Adrenal gland (tissue), 12 donors: Measurements from ENCODE around the gene ZNF438. TPM values are rescaled to one million over a fixed set of nuclear protein-coding genes. Genes with fewer than 3 reads are reported as not detected.
A peak's percentile ranks its signal among the peaks of the same experiment; 100 is the strongest.

Experiments
- DNase-seq, 7 donors: peaks; one replicate each; pipeline ENCODE4 v3.0.0-alpha.2; 2019 to 2020
- H3K27ac ChIP-seq, 5 donors: fragments of 200-600 bp; sonication (generic) in 4 of 5; 1 replicate in 3 of 5; 2 replicates in 2 of 5; pipeline versions ENCODE4 v1.5.1 to v1.8.0; 2016 to 2020; ENCODE audit warnings: mild to moderate bottlenecking in 1 of 5
- H3K27me3 ChIP-seq: fragments of 200-600 bp; 2 replicates; pipeline ENCODE4 v1.8.0; 2021
- H3K36me3 ChIP-seq, 2 donors: fragments of 200-600 bp; replicated peaks in 1 of 2; 1 replicate in 1 of 2; 2 replicates in 1 of 2; pipeline versions ENCODE4 v1.5.1 to v1.8.0; 2018 to 2022
- H3K4me1 ChIP-seq, 2 donors: fragments of 200-600 bp; replicated peaks in 1 of 2; 1 replicate in 1 of 2; 2 replicates in 1 of 2; pipeline versions ENCODE4 v1.5.1 to v1.8.0; 2018 to 2021
- H3K4me3 ChIP-seq, 4 donors: fragments of 200-600 bp; sonication (generic) in 3 of 4; one replicate each; pipeline ENCODE4 v1.5.1; 2016 to 2018
- H3K9me3 ChIP-seq, 3 donors: fragments of 200-600 bp; sonication (generic) in 1 of 3; replicated peaks in 1 of 3; 1 replicate in 2 of 3; 2 replicates in 1 of 3; pipeline versions ENCODE4 v1.5.1 to v1.8.0; 2016 to 2021
- POLR2A ChIP-seq, 2 donors: fragments of 450-650 bp; IDR thresholded peaks; one replicate each; pipeline ENCODE4 v1.6.1; 2017; ENCODE audit warnings: antibody characterized with exemption in 2 of 2, mild to moderate bottlenecking in 2 of 2, moderate library complexity in 1 of 2
- WGBS, 4 donors: extraction: QIAGEN DNeasy Blood & Tissue Kit in 2 of 4; methylation state at CpG; one replicate each; pipeline versions ENCODE4 v1.1.5 to v1.1.7; 2013 to 2017; 5-methylcytosine and 5-hydroxymethylcytosine counted together
- intact Hi-C, 2 donors: fragments of 100-400 bp; cut with DNase I; formaldehyde crosslinking; loops; one replicate each; pipeline versions ENCODE4 v1.14.1 to v1.15.0; 2022 to 2023
- polyA plus RNA-seq, 3 donors: library from polyadenylated mRNA; stranded (reverse); fragments of 200-250 nt in 2 of 3; fragments of 350-450 nt in 1 of 3; fragmentation: Illumina TruSeq in 1 of 3; extraction: RNeasy Lipid Tissue Mini Kit (QIAGEN cat#74804) in 1 of 3; gene quantifications; one replicate each; pipeline ENCODE4 v1.2.3, GENCODE V29; 2013 to 2014
- total RNA-seq, 9 donors: library from RNA; depleted of rRNA in 4 of 9; stranded (reverse); fragments of >200 nt in 4 of 9; fragments of 120-200 nt in 1 of 9; fragmentation: NEBNext Ultra II Directional in 1 of 9; extraction: Animal tissue kit (Norgen Biotek cat#: 25700) in 1 of 9; gene quantifications; one replicate each; pipeline versions ENCODE4 v1.1.0 to v1.2.4, GENCODE V29; 2013 to 2023
- TF ChIP-seq, protein P1 (sequence below), 6 experiments: fragments of 450-650 bp in 4 of 6; fragments of 200-600 bp in 2 of 6; sonication (generic) in 1 of 6; IDR thresholded peaks; 1 replicate in 5 of 6; 2 replicates in 1 of 6; pipeline versions ENCODE4 v1.5.1 to v1.8.0; 2016 to 2021; ENCODE audit warnings: antibody characterized with exemption in 6 of 6, mild to moderate bottlenecking in 2 of 6, moderate library complexity in 1 of 6
- donor health status: healthy with polysubstance abuse.
- donor health status: Bipolar disorder and iron deficiency.
- donor health status: DM: yes; HTN: yes; CAD: no.
- donor health status: DM: no; HTN: no; CAD: no.
- donor health status: DM: no; HTN: no; CAD: no.
- donor health status: DM: yes; HTN: yes; CAD: no.

The ZNF438 gene
- total and polyA plus RNA-seq, 12 donors, result 3.4 to 15.5 (median 5.7) TPM

DNA sequence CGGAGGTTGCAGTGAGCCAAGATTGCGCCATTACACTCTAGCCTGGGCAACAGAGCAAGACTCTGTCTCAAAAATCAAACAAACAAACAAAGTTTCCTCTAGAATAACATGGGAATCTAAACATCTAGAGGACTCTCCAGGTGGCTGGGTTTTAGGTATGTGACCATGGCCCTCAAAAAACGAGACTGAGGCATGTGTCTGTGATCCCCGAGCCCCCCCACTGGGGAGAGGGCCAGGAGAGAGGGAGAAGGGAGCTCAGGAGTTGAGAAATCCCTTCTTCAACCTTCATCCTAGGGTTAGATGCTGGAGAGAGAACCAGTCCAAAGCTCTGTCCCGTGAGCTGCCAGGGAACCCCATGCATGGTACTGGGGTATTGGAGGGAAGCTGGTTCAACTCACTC, 214.1 kb downstream of the ZNF438 start:
- TF ChIP-seq, protein P1, sequence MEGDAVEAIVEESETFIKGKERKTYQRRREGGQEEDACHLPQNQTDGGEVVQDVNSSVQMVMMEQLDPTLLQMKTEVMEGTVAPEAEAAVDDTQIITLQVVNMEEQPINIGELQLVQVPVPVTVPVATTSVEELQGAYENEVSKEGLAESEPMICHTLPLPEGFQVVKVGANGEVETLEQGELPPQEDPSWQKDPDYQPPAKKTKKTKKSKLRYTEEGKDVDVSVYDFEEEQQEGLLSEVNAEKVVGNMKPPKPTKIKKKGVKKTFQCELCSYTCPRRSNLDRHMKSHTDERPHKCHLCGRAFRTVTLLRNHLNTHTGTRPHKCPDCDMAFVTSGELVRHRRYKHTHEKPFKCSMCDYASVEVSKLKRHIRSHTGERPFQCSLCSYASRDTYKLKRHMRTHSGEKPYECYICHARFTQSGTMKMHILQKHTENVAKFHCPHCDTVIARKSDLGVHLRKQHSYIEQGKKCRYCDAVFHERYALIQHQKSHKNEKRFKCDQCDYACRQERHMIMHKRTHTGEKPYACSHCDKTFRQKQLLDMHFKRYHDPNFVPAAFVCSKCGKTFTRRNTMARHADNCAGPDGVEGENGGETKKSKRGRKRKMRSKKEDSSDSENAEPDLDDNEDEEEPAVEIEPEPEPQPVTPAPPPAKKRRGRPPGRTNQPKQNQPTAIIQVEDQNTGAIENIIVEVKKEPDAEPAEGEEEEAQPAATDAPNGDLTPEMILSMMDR (IDR thresholded peaks at IDR 0.05), result no peak
- no peak for TF ChIP-seq POLR2A (IDR thresholded peaks at IDR 0.05)
- intact Hi-C loops, result no loop called here
- WGBS, 4 donors, result 80 to 94% (median 86%) methylated on average over 4 to 5 of the region's 5 CpGs

DNA sequence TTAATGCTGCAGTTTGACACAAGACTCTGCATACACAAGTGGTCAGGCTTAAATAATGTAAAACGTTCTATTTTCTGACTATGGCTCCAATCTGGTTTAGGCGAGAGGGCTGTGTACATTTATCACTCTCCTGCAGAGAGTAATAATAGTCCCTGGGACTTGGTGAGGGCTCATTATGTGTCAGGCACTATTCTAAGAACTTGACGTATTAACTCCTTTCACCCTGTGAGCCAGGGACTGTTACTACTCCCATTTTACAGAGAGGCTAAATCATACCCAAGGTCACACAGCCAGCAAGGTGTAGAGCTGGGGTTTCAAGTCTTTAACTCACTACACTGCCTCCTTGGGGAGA, 214.9 kb downstream of the ZNF438 start:
- no peak for TF ChIP-seq POLR2A (IDR thresholded peaks at IDR 0.05)
- TF ChIP-seq, protein P1 (IDR thresholded peaks at IDR 0.05), result no peak
- no peak for DNase-seq
- Histone ChIP-seq H3K9me3 (no peaks in the 10 kb centered on the region), H3K27me3 (no peaks in the 10 kb centered on the region), H3K4me3 (no peak overlapping the region), H3K4me1 (peaks cover 13% of the 10 kb centered on the region in 2 donors), H3K36me3 (no peaks in the 10 kb centered on the region), H3K27ac (no peak overlapping the region)
- intact Hi-C loops, result no loop called here
- 84 to 92% (median 89%) methylated on average over 3 of the region's 3 CpGs for WGBS, 4 donors

More for the DNA sequence above, 214.1 kb downstream of the ZNF438 start:
- DNase-seq, result no peak
- no peaks in the 10 kb centered on the region for H3K27me3 ChIP-seq
- peak overlapping the region in 1 of 5 donors; percentile 35 for H3K27ac ChIP-seq
- H3K9me3 ChIP-seq, result no peaks in the 10 kb centered on the region
- no peaks in the 10 kb centered on the region for H3K36me3 ChIP-seq
- H3K4me3 ChIP-seq, result no peak overlapping the region
- peaks cover 5 to 6% of the 10 kb centered on the region in 2 donors for H3K4me1 ChIP-seq

DNA sequence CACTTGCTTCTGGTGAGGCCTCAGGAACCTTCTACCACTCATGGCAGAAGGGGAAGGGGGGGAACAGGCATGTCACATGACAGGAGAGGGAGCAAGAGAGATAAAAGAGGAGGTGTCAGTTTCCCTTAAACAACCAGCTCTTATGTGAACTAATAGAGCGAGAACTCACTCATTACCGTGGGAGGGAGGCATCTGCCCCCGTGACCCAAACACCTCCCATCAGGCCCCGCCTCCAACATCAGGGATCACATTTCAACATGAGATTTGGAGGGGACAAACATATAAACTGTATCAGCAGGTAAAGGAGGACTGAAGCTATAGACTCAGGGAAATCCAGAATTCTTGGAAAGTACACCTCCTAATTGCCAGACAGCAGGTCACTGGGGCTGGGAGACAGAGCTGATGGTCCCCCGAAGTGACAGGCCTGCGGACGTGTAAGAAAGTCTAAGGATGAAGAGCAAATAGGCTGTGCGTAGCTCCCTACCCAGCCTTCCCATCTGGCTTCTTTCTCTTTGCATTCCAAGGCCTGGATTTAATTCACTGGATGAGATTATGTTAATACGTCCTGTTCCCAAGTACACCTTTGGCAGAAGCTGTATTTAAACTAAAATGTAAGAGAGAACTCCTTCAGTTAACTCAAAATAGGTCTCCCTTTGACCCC, 215.4 kb downstream of the ZNF438 start:
- no peaks in the 10 kb centered on the region for H3K27me3 ChIP-seq
- H3K27ac ChIP-seq, result no peak overlapping the region
- no peaks in the 10 kb centered on the region for H3K36me3 ChIP-seq
- intact Hi-C loops, result no loop called here
- H3K4me3 ChIP-seq, result no peak overlapping the region
- no peaks in the 10 kb centered on the region for H3K9me3 ChIP-seq
- WGBS, 4 donors, result 76 to 84% (median 82%) methylated on average over 9 of the region's 9 CpGs
- TF ChIP-seq, protein P1 (IDR thresholded peaks at IDR 0.05), result no peak
- TF ChIP-seq POLR2A (IDR thresholded peaks at IDR 0.05), result no peak
- H3K4me1 ChIP-seq, result peaks cover 18% of the 10 kb centered on the region in 2 donors
- no peak for DNase-seq

DNA sequence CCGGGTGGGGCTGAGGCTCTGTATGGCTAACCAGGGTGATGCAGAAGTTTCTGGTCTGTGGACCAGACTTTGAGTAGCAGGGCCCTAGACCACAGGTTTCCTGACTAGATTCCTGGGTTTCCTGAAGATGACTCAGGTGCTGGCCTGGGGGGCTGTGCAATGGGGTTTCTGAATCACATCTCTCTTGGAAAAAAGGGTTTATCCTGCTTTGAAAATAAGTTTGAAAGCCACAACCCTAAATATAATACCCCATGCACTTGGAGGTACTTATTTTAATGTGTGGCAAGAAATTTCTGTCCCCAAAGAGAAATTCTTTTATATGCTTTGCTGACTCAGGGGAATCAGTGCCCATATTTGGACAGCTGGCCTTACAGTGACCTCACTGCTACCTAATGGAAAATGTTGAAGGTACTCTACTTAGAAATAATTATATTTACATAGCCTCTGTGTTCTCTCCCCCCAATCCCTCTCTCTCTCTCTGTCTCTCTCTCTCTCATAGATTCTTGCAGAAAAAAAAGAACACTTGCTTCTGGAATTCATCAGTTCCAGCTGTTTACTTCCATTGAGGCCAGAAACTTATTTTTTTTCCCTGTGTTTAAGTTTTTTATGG, 217.7 kb downstream of the ZNF438 start:
- Histone ChIP-seq H3K4me3 (no peak overlapping the region), H3K4me1 (peaks cover 19 to 20% of the 10 kb centered on the region in 2 donors), H3K36me3 (no peaks in the 10 kb centered on the region), H3K27ac (no peak overlapping the region), H3K9me3 (no peaks in the 10 kb centered on the region), H3K27me3 (no peaks in the 10 kb centered on the region)
- WGBS, 4 donors, result 56 to 90% (median 84%) methylated on average over 1 of the region's 1 CpG
- DNase-seq, result no peak
- intact Hi-C loops, result no loop called here
- TF ChIP-seq, protein P1 (IDR thresholded peaks at IDR 0.05), result no peak
- no peak for TF ChIP-seq POLR2A (IDR thresholded peaks at IDR 0.05)
